GM15510 (cell line): ENCODE measurements around the gene RAI14.

Source experiments
- POLR2A ChIP-seq: IDR thresholded peaks from 3 replicates; pipeline ENCODE4 v1.6.1; 2011; ENCODE audit warnings: borderline replicate concordance; ENCODE audit not compliant: insufficient read length; ENCODE audit errors: extremely low read depth

Gene RAI14

DNA sequence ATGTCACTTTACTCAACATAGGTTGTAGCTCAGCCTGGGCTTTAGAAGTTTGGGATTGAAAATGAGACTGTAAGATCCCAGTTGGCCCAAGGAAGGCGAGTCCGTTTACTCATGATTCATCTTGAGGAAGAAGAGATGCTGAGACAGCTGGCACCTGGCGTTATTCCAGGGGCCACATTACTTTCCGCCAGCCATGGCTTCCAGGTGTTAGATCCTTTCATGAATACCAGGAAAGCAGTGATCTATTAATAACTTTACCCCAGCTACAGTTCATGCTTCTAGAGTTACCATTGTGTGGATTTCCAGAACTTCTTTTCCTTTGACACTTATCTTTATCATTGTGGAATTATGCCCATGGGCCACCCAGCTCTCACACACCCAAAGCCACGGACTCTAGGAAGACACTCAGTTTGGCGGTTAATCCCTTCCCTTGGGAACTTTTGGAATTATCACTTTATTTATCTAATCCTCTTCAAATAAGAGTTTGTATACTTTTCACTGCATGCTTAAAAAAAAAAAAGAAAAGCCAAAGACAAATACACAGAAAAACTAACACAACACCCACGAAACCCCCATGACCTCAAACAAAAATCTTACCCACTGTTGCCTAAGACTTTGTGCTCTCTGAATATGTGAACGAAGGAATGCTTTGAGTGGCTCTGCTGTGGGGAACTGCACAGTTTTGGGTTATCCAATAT, 26.9 kb downstream of the RAI14 start:
- no peak for TF ChIP-seq POLR2A

DNA sequence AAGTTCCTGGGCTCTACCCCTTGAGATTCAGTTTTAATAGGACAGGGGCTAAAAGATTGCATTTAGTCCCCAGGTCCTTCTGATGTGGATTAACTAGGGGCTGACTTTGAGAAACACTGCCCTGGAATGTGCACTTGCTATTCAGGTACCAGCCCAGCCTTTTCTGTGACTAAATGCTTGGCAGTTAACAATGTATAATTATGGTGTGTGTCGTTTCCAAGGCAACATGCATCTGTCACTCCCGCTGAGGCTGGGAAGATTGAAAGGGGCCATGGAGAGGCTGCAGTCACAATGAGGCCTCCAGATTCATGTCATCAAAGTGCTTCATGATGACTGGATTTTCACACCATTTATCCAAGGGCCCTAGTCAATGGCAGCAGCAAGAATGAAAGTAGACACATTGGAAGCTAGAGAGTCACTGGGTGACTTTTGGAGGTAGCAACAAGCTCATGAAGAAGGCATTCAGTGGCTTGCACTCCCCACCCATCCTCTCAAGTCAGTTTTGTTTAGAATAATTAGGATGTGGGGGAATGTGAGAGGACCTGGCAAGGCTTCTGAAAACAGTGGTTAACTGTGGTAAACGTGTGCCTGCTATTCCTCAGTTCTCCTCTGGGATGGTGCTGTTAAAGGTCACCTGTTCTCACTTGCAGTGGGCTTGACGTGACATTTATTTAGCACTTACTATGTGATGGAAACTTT, 28.3 kb downstream of the RAI14 start:
- no peak for TF ChIP-seq POLR2A

DNA sequence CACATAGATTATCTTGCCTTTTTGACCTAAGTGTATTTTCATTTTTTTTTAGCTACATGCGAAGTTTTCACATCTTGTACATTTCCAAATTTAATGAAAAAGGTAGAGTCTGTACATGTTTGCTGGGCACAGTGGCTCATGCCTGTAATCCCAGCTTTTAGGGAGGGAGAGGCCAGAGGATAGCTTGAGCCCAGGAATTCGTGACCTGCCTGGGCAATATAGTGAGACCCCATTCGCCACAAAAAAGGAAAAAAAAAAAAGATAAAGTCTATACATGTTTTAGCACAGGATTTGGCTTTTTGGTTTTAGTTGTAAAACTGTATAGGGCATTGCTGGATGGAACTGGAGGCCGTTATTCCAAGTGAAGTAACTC, 28.8 kb downstream of the RAI14 start:
- no peak for TF ChIP-seq POLR2A

DNA sequence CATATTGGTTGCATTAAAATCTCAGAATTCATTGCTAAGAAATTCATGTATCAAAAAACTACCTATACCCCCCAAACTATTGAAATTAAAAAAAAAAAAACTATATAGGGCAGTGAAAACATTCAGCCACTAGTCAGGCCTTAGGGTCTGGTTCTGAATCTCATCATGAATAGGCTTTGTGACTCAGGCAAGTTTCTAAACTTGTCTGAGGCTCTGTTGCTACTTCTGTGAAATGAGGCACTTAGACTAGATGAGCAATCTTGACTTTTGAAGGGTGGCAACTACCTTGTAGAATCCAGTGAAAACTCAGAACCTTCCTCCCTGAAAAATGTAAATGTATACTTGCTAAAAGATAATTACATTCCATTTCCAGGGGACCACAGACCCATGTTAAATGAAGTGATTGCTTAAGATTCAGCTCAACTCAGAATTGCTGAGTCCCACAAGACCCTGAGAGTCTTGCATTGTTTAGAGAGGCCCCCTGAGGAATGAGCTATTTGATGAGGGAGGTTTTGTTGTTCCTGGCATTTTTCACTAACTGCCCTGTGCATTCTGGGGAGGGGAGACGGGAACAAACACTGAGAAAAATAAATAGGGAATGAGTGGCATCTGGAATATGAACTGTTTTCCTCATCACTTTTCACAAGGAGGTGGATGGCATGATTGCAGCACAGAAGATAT, 29.5 kb downstream of the RAI14 start:
- TF ChIP-seq POLR2A, result no peak

DNA sequence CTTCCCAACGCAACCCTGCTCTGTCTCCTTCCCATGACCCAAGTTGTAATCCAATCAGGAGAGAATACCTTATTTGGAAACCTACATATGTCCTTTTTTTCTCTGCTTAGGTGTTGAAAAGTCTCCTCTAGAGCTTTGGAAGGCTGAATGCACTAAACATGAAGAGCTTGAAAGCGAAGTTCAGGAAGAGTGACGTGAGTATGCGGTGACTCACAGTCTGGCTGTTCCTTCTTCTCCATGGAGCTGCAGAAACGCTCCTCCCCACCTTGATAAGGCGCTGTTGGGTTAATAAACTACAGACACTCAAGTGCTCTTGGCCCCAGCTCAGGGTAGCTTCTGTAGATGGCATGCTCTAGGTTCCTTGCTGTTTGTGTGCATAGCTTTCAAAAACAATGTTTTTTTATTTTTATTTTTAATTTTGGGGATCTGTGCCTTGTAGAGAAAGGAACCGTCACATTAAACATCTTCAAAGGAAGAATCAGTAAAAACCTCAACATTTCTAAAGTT, 30.7 kb downstream of the RAI14 start:
- TF ChIP-seq POLR2A, result no peak

DNA sequence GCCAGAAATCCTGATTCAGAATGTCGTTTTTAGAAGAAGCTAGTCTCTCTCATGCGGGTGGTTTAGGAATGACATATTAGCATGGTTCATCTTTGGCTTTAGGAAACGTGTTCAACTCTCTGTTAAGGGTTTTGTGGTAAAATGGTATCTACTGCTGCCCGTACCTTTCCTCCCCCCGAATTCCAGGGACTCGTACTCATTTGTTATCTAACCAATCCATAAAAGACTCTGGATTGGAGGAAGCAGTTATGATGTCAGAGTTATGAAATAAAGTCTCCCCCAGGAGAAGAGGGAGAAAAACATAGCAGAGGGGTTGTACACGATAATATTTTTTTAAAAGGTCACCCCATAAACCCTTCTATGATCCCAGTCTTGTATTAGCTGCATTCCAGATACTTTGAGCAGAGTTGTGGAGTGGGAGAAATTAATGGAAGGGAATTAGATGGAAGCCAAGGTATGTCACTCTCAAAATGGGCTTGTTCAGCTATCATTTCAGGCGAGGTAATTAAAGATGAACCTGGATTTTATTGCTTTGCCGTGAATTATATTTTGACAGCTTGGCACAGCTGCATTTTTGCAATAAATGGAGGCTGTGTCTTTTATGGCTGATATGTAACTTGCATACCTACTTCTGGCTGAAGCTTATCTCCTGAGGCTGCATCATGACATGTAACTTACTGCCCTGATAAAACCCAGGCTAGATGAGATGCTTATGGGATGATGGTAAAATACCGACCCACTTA, 31.3 kb downstream of the RAI14 start:
- no peak for TF ChIP-seq POLR2A

DNA sequence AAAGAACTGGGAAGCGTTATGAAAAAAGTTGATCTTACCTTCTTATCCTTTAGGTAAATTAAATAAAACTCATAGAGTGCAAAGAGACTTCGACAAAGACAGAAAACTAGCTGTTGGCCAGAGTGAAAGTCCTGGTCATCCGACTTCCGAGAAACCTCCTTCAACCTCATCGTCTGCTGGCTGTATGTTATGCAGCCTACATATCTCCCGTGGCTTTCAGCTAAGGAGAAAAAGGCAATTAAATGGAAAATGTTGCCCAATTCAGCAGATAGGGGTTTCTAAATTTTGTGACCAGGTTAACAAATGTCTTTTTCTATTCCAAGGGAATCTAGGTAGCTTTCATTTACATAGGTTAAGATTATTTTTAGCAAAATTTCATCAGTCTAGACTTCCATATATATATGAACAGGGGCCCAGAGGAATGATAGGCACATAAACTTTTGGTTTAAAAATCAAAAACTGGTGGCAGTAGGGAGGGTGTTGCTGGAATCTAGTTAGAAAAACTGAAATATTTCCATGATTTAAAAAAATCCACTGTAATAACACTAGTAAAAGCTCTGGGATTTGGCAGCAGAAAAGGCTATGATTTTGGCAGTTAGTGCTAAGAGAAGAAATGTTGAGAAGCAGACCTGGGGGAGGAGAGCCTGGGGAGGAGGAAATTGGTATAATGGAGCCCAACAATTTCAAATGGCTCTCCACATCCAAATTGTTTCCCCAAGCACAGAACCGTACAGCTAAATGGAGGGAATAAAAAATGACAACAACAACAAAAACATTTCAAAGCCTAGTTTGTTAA, 32.1 kb downstream of the RAI14 start:
- TF ChIP-seq POLR2A, result no peak

DNA sequence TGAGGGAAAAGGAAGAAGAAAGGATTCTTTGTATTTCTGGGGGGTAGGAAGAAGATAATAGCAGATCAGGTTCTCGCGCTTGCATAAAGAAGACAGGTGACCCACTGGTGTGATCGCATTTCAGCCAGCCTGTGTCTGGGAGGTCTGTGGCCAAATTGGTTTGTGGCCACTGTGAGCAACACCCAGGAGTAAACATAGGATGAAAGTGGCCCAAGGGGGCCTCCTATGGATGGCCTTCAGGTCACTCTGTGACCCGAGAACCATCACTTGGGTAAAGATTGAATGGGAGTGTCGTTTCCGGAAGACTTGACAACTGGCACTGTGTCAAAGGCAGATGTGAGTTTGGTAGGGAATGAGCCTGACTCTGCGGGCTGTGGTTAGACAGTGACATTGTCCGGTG, 34.2 kb downstream of the RAI14 start:
- no peak for TF ChIP-seq POLR2A

DNA sequence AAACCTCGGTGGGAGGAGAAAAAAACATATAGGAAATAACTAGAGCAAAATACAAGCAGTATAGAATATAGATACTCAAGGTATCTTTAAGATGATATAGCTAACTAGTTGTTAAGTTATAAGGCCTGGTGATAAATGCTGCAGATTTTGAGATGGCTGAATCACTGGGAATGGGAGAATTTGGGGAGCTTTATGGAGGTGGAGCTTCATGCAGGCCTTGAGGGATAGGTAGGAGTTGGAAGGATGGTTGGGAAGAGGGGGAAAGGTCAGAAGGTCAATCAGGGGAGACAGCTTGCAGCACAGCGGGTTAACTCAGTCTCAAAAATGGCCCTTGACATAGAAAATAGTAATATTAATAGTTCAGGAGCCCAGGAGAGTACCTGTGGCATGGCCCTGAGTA, 34.8 kb downstream of the RAI14 start:
- TF ChIP-seq POLR2A, result no peak

DNA sequence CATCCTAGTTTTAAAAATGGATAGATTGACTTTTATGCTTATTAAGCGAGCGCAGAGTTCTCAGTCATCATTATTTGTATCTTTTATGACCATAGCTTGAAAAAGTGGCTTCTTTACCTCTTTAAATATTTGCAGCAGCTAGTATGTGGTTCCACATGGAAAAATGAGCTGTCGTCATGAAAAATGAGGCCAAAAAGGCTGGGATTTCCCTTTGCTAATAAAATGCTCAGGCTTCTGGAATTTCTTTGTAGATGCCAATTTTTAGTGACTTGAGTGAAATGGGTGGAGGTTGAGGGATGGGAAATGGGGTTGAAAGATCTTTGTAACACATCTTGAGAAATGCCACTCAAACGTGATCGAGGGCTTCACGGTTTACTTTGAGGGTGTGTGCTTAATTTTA, 35.2 kb downstream of the RAI14 start:
- TF ChIP-seq POLR2A, result no peak

DNA sequence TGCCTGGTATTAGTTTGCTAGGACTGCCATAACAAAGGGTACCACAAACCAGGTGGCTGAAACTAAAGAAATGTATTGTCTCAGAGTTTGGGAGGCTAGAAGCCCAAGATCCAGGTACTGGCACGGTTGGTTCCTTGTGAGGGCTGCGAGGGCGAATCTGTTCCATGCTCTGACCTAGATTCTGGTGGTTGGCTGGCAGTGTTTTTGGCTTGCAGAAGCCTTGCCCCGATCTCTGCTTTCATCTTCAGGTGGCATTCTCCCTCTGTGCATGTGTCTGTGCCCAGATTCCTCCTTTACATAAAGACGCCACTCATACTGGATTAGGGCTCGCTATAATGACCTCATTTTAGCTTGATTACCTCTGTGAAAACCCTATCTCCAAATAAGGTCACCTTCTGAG, 36.7 kb downstream of the RAI14 start:
- no peak for TF ChIP-seq POLR2A

DNA sequence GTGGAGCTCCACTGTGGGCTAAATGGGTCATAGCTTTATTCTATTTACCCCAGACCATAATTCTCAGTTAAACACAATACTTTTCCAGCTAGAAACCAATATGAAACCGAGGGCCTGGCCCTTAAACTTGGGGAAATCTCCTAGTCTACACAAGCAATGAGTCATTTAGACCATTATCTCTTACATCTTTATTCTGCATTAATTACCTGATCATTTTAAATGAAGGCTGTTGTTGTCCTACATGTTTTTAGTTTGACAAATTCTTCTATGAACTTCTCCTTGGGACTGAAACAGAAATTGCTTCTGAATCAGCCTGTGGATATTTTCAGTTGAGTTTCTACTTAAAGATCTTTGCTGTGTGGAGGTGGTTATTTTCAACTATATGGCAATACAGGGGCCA, 37.9 kb downstream of the RAI14 start:
- TF ChIP-seq POLR2A, result no peak

DNA sequence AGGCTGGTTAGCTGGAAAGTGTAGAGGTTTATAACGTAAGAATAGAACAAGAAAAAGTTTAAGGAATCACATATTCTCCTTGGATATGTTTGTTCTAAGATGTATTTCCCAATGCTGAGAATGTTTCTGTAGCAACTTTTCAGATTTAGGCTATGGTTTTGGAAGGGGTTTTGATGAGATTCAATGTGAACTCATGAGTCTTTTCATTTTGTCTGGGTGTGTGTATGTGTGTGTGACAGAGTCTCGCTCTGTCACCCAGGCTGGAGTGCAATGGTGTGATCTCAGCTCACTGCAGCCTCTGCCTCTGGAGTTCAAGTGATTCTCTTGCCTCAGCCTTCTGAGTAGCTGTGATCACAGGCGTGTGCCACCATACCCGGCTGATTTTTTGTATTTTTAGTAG, 38.6 kb downstream of the RAI14 start:
- no peak for TF ChIP-seq POLR2A
